DOHH2 (cell line): ENCODE results near the gene TRIP4.

ENCODE experiments used
- H3F3A ChIP-seq: fragments of 200-600 bp; sonication (generic), shearing (Covaris generic); 2 replicates; pipeline ENCODE4 v1.6.0; 2016; ENCODE audit warnings: antibody characterized with exemption, mild to moderate bottlenecking; ENCODE audit not compliant: control insufficient read depth, insufficient read depth
- H3K27ac ChIP-seq: fragments of 200-600 bp; sonication (generic); 2 replicates; pipeline ENCODE4 v1.5.1; 2014; ENCODE audit warnings: low read depth, mild to moderate bottlenecking, low read length, moderate library complexity
- H3K27me3 ChIP-seq: fragments of 200-600 bp; sonication (generic); 2 replicates; pipeline ENCODE4 v1.6.1; 2014; ENCODE audit warnings: mild to moderate bottlenecking, low read length, mixed read lengths; ENCODE audit not compliant: control insufficient read depth
- H3K36me3 ChIP-seq: fragments of 200-600 bp; sonication (generic); 2 replicates; pipeline ENCODE4 v1.6.1; 2014; ENCODE audit warnings: mild to moderate bottlenecking, low read length, moderate library complexity, mixed read lengths; ENCODE audit not compliant: control insufficient read depth
- H3K4me1 ChIP-seq: fragments of 200-600 bp; sonication (generic); 2 replicates; pipeline ENCODE4 v1.6.1; 2014; ENCODE audit warnings: mild to moderate bottlenecking, low read length, mixed read lengths; ENCODE audit not compliant: control insufficient read depth
- H3K4me2 ChIP-seq: fragments of 200-600 bp; sonication (generic); 2 replicates; pipeline ENCODE4 v1.6.0; 2014; ENCODE audit warnings: mild to moderate bottlenecking, low read length, moderate library complexity
- H3K4me3 ChIP-seq: fragments of 200-600 bp; sonication (generic); 2 replicates; pipeline ENCODE4 v1.5.1; 2014; ENCODE audit warnings: mild to moderate bottlenecking, low read length, mixed read lengths
- H3K79me2 ChIP-seq: fragments of 200-600 bp; sonication (generic); 2 replicates; pipeline ENCODE4 v1.6.1; 2014; ENCODE audit warnings: mild to moderate bottlenecking, low read length, mixed read lengths; ENCODE audit not compliant: control insufficient read depth
- H3K9me2 ChIP-seq: fragments of 200-600 bp; sonication (generic); replicated peaks from 2 replicates; pipeline ENCODE4 v1.6.1; 2014; ENCODE audit warnings: mild to moderate bottlenecking, low read length, mixed read lengths; ENCODE audit not compliant: control insufficient read depth
- H3K9me3 ChIP-seq: fragments of 200-600 bp; sonication (generic); 2 replicates; pipeline ENCODE4 v1.6.1; 2014; ENCODE audit warnings: antibody characterized with exemption, low read length, mixed read lengths; ENCODE audit not compliant: control insufficient read depth, insufficient read depth
- H4K20me1 ChIP-seq: fragments of 200-600 bp; sonication (generic); 2 replicates; pipeline ENCODE4 v1.6.0; 2014; ENCODE audit warnings: low read depth, mild to moderate bottlenecking, antibody characterized with exemption, low read length, moderate library complexity; ENCODE audit not compliant: control insufficient read depth, insufficient read depth
- CTCF ChIP-seq: fragments of 200-600 bp; sonication (generic); IDR thresholded peaks from one replicate; pipeline ENCODE4 v1.5.1; 2014; ENCODE audit warnings: antibody characterized with exemption, mild to moderate bottlenecking, low read depth, low read length; ENCODE audit not compliant: poor library complexity, severe bottlenecking
- EZH2phosphoT487 ChIP-seq: fragments of 200-600 bp; sonication (generic); IDR thresholded peaks from 2 replicates; pipeline ENCODE4 v1.6.1; 2017; ENCODE audit warnings: borderline replicate concordance, mild to moderate bottlenecking, antibody characterized with exemption, low read length, moderate library complexity, mixed read lengths

Gene TRIP4

DNA sequence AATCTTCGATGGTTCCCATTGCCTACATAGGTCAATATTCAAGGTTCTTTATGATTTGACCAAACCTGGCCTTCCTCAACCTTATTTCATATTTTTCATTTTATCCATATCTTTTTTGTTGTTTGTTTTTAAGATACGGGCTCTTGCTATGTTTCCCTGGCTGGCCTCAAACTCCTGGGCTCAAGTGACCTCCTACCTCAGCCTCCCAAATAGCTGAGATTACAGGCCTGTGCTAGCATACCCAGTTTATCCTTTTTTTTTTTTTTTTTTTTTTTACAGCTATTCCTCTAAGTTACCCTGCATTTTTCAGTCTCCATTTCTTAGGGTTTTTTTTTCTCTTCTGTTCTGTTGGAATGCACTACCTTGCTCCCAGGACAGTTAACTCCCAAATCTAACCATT, 87.2 kb downstream of the TRIP4 start:
- Histone ChIP-seq H3K27me3 (no peaks in the 10 kb centered on the region), H3K9me3 (no peaks in the 10 kb centered on the region), H3K27ac (no peak overlapping the region), H3F3A (no peaks in the 10 kb centered on the region), H3K4me3 (no peak overlapping the region), H3K79me2 (peaks cover 38% of the 10 kb centered on the region), H3K36me3 (peaks cover 8% of the 10 kb centered on the region; the same call in 1 of the 2 replicates), H4K20me1 (0 out of 2 replicates have a peak, but pooled peaks cover 4% of the 10 kb centered on the region), H3K4me2 (no peak overlapping the region), H3K9me2 (no peaks in the 10 kb centered on the region), H3K4me1 (no peaks in the 10 kb centered on the region)
- TF ChIP-seq EZH2phosphoT487 (no peak), CTCF (no peak)

GRCh38 chr15:64476550-64476949, 88.9 kb downstream of the TRIP4 start:
- Histone ChIP-seq H3K4me3 (no peak overlapping the region), H3F3A (no peaks in the 10 kb centered on the region), H3K36me3 (peaks cover 6% of the 10 kb centered on the region; the same call in 1 of the 2 replicates), H3K79me2 (peaks cover 32% of the 10 kb centered on the region), H3K4me1 (no peaks in the 10 kb centered on the region), H3K9me3 (no peaks in the 10 kb centered on the region), H3K9me2 (no peaks in the 10 kb centered on the region), H3K4me2 (no peak overlapping the region), H3K27me3 (no peaks in the 10 kb centered on the region), H4K20me1 (0 out of 2 replicates have a peak, but pooled peaks cover 4% of the 10 kb centered on the region), H3K27ac (no peak overlapping the region)
- TF ChIP-seq EZH2phosphoT487 = no peak
- no peak for TF ChIP-seq CTCF

DNA sequence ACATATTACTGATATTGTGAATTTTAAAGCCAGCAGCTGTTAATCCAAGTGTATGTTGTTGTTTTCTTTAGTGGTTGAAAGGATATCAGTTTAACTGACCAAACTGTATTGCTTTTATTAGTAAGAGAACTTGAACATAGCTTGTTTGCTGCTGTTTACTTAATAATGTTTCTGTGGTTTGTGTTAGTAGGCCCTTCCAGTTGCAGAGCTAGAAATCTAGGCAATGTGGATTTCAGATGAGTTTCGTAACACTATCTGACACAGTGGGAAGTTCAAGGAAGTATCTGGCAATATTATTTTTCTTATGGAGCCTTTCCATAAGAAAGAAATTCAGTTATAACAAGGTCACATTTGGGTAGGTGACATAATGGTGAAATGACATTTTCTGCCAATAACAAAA, 91.2 kb downstream of the TRIP4 start:
- Histone ChIP-seq H3K27me3 (no peaks in the 10 kb centered on the region), H3K4me2 (no peak overlapping the region), H4K20me1 (no peaks in the 10 kb centered on the region), H3K36me3 (peaks cover 3% of the 10 kb centered on the region; the same call in 1 of the 2 replicates), H3K4me3 (no peak overlapping the region), H3K9me3 (no peaks in the 10 kb centered on the region), H3K4me1 (no peaks in the 10 kb centered on the region), H3K79me2 (peaks cover 26% of the 10 kb centered on the region), H3K9me2 (no peaks in the 10 kb centered on the region), H3F3A (no peaks in the 10 kb centered on the region), H3K27ac (no peak overlapping the region)
- TF ChIP-seq EZH2phosphoT487 (no peak), CTCF (no peak)
